ENCODE data around the gene ANP32D. TPM values are rescaled to one million over a fixed set of nuclear protein-coding genes. Genes with fewer than 3 reads are reported as not detected.
"Not testable (repeated sequence)": the region's sequence is repeated elsewhere in the genome, so short reads cannot be mapped to it uniquely, and the experiment has no call there.

The ANP32D gene
- total RNA-seq, 2 experiments from 2014 or later, result not detected

DNA sequence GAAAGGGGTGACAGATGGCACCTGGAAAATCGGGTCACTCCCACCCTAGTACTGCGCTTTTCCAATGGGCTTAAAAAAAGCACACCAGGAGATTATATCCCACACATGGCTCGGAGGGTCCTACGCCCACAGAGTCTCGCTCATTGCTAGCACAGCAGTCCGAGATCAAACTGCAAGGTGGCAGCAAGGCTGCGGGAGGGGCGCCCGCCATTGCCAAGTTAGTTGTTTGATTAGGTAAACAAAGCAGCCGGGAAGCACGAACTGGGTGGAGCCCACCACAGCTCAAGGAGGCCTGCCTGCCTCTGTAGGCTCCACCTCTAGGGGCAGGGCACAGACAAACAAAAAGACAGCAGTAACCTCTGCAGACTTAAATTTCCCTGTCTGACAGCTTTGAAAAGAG lies 2.1 kb downstream of the ANP32D start:
- Mint-ChIP-seq H3K27me3 (peaks cover 18% of the 10 kb centered on the region), H3K9me3 (peaks cover 20% of the 10 kb centered on the region)
- H3K4me3 Mint-ChIP-seq, H3K4me1 Mint-ChIP-seq, H3K36me3 Mint-ChIP-seq, DNase-seq, H3K27ac Mint-ChIP-seq: not testable (repeated sequence)

DNA sequence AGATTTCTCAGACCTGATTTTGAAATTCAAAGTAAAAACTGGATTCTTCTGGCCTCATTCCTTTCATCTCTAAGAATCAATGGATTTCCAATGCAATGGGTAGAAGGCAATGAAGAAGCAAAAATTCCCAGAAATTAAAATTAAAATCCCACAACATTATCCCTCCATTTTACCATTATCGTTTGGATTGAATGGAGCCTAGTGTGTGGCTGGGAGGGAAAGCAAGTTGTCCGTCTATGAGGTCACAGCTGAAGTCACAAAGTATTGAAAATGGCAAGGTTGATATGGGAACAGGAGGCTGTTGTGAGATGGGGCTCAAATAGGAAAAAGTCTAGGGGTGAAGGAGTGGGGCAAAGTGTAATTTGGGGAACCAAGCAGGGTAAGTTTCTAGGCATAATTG lies 9.8 kb downstream of the ANP32D start, which contains the start of gene C12orf54:
C12orf54 (plus strand) TSS at position 301 of the 400 bp plus-strand sequence. CDS start 799 bp downstream, outside the sequence.
- DNase-seq, result no peak
- H3K27me3 Mint-ChIP-seq, result no peaks in the 10 kb centered on the region
- peaks cover 6% of the 10 kb centered on the region for H3K9me3 Mint-ChIP-seq
- no peaks in the 10 kb centered on the region for H3K36me3 Mint-ChIP-seq
- H3K4me1 Mint-ChIP-seq, result peaks cover 2% of the 10 kb centered on the region
- H3K27ac Mint-ChIP-seq, result no peak within 1 kb of the TSS
- no peak within 1 kb of the TSS for H3K4me3 Mint-ChIP-seq

GRCh38 chr12:48482930-48483329 lies 10.6 kb downstream of the ANP32D start:
- H3K9me3 Mint-ChIP-seq, result peaks cover 6% of the 10 kb centered on the region
- no peak for DNase-seq
- no peaks in the 10 kb centered on the region for H3K36me3 Mint-ChIP-seq
- H3K27me3 Mint-ChIP-seq, result no peaks in the 10 kb centered on the region
- H3K4me1 Mint-ChIP-seq, result peaks cover 2% of the 10 kb centered on the region
- no peak overlapping the region for H3K27ac Mint-ChIP-seq
- no peak overlapping the region for H3K4me3 Mint-ChIP-seq

DNA sequence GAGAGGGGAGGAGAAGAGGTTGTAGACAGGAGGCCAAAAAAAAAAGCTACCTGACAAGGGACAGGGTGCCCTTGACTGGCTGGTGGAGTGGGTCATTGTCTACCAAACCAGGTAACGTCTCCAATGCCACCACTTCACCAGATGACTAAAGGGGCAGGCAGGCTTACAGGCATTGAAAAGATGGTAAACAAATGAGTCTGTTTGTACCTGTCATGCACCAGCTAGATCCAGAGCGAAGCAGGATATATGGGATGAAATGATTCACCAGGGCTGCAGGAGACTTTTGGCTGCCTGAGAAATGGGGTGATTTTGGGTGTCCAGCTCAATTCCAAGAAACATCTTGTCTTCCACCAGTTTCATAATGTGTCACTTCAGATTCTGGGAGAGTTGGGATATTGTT lies 13.9 kb downstream of the ANP32D start:
- peaks cover 6% of the 10 kb centered on the region for H3K4me1 Mint-ChIP-seq
- no peak for DNase-seq
- no peaks in the 10 kb centered on the region for H3K36me3 Mint-ChIP-seq
- H3K27ac Mint-ChIP-seq, result no peak overlapping the region
- no peaks in the 10 kb centered on the region for H3K27me3 Mint-ChIP-seq
- H3K9me3 Mint-ChIP-seq, result no peaks in the 10 kb centered on the region
- no peak overlapping the region for H3K4me3 Mint-ChIP-seq

- H3K4me3 Mint-ChIP-seq, result no peak overlapping the region
- no peak overlapping the region for H3K27ac Mint-ChIP-seq
- no peak for DNase-seq
- H3K36me3 Mint-ChIP-seq, result no peaks in the 10 kb centered on the region
- H3K27me3 Mint-ChIP-seq, result no peaks in the 10 kb centered on the region
- H3K4me1 Mint-ChIP-seq, result peaks cover 6% of the 10 kb centered on the region
- no peaks in the 10 kb centered on the region for H3K9me3 Mint-ChIP-seq
Observed at GRCh38 chr12:48486679-48487078, 14.3 kb downstream of the ANP32D start.

GRCh38 chr12:48489012-48489411 lies 16.7 kb downstream of the ANP32D start:
- peaks cover 6% of the 10 kb centered on the region for H3K4me1 Mint-ChIP-seq
- no peaks in the 10 kb centered on the region for H3K27me3 Mint-ChIP-seq
- H3K36me3 Mint-ChIP-seq, result no peaks in the 10 kb centered on the region
- H3K4me3 Mint-ChIP-seq, result no peak overlapping the region
- DNase-seq, result no peak
- H3K9me3 Mint-ChIP-seq, result no peaks in the 10 kb centered on the region
- H3K27ac Mint-ChIP-seq, result no peak overlapping the region

- not testable (repeated sequence) for DNase-seq, H3K27me3 Mint-ChIP-seq, H3K36me3 Mint-ChIP-seq, H3K4me3 Mint-ChIP-seq, H3K27ac Mint-ChIP-seq, H3K9me3 Mint-ChIP-seq, H3K4me1 Mint-ChIP-seq
Observed at GRCh38 chr12:48489456-48489855, 17.1 kb downstream of the ANP32D start.

- not testable (repeated sequence) for H3K27ac Mint-ChIP-seq, H3K9me3 Mint-ChIP-seq, H3K4me1 Mint-ChIP-seq, DNase-seq, H3K4me3 Mint-ChIP-seq, H3K27me3 Mint-ChIP-seq, H3K36me3 Mint-ChIP-seq
Observed at GRCh38 chr12:48500281-48500680, 27.9 kb downstream of the ANP32D start.

GRCh38 chr12:48506836-48507235 lies 34.5 kb downstream of the ANP32D start:
- DNase-seq, H3K36me3 Mint-ChIP-seq, H3K4me1 Mint-ChIP-seq, H3K27ac Mint-ChIP-seq, H3K27me3 Mint-ChIP-seq, H3K9me3 Mint-ChIP-seq, H3K4me3 Mint-ChIP-seq: not testable (repeated sequence)

DNA sequence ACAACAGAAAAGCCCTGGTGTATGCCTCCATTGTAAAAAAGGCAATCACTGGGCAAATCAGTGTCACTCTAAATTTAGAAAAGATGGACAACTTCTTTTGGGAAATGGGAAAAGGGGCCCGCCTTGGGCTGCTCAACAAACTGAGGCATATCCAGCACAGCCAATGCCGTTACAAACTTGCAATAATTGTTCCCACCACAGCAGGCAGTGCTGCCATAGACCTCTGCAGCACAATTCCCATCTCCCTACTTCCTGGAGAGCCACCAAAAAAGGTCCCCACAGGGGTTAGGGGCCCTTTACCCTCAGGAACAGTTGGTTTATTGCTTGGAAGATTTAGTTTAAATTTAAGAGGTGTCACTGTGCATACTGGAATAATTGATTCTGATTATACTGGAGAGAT lies 36.6 kb downstream of the ANP32D start:
- no peak for DNase-seq
- H3K27ac Mint-ChIP-seq, result no peak overlapping the region
- peaks cover 10% of the 10 kb centered on the region for H3K4me1 Mint-ChIP-seq
- H3K27me3 Mint-ChIP-seq, result peaks cover 10% of the 10 kb centered on the region
- no peak overlapping the region for H3K4me3 Mint-ChIP-seq
- H3K9me3 Mint-ChIP-seq, result peaks cover 9% of the 10 kb centered on the region
- no peaks in the 10 kb centered on the region for H3K36me3 Mint-ChIP-seq

- H3K36me3 Mint-ChIP-seq, result peaks cover 4% of the 10 kb centered on the region
- no peak overlapping the region for H3K27ac Mint-ChIP-seq
- H3K9me3 Mint-ChIP-seq, result peaks cover 12% of the 10 kb centered on the region
- H3K4me1 Mint-ChIP-seq, result peaks cover 10% of the 10 kb centered on the region
- peaks cover 8% of the 10 kb centered on the region for H3K27me3 Mint-ChIP-seq
- no peak overlapping the region for H3K4me3 Mint-ChIP-seq
- no peak for DNase-seq
Observed at GRCh38 chr12:48510111-48510510, 37.8 kb downstream of the ANP32D start.

DNA sequence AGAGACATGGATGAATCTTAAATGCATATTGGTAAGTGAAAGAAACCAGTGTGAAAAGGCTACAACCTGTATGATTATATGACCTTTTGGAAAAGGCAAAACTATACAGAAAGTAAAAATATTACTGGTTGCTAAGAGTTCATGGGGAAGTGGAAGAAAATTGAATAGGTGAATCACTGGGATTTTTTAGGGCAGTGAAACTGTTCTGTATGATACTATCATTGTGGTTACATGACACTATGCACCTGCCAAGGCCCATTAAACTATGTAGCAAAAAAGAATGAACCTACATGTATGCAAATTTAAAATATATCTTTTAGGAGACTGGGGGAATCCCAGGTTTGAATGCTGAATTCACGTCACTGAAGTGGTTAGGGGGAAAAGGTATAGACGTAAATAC lies 40.5 kb downstream of the ANP32D start:
- Mint-ChIP-seq H3K4me3 (no peak overlapping the region), H3K4me1 (peaks cover 10% of the 10 kb centered on the region), H3K36me3 (peaks cover 4% of the 10 kb centered on the region), H3K27me3 (peaks cover 4% of the 10 kb centered on the region), H3K9me3 (peaks cover 12% of the 10 kb centered on the region), H3K27ac (peak overlapping the region; percentile 79)
- DNase-seq, result peak; percentile 5

DNA sequence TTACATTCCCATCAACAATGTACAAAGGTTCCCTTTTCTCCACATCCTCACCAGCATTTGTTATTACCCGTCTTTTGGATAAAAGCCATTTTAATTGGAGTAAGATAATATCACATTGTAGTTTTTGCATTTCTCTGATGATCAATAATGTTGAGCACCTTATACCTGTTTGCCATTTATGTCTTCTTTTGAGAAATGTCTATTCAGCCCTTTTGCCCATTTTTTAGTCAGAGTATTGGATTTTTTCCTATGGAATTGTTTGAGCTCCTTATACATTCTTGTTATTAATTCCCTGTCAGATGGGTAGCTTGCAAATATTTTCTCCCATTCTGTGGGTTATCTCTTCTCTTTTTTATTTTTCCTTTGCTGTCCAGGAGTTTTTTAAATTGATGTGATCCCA lies 42.4 kb downstream of the ANP32D start:
- Mint-ChIP-seq H3K4me1 (peaks cover 10% of the 10 kb centered on the region), H3K9me3 (peaks cover 12% of the 10 kb centered on the region), H3K27ac (no peak overlapping the region), H3K4me3 (no peak overlapping the region), H3K36me3 (peaks cover 4% of the 10 kb centered on the region), H3K27me3 (peaks cover 4% of the 10 kb centered on the region)
- no peak for DNase-seq

GRCh38 chr12:48520381-48520780 lies 48.0 kb downstream of the ANP32D start:
- H3K36me3 Mint-ChIP-seq, H3K9me3 Mint-ChIP-seq, DNase-seq, H3K4me1 Mint-ChIP-seq, H3K27me3 Mint-ChIP-seq, H3K27ac Mint-ChIP-seq, H3K4me3 Mint-ChIP-seq: not testable (repeated sequence)

Data from activated naive CD8-positive, alpha-beta T cell treated with anti-CD3 and anti-CD28 coated beads for 36 hours (primary cell).